VCaP (cell line): ENCODE results near the gene IL17RB.

Source experiments
- H3K27ac ChIP-seq: fragments of 450-650 bp; 2 replicates; pipeline ENCODE4 v1.5.1; 2017
- CTCF ChIP-seq: fragments of 450-650 bp; conservative IDR thresholded peaks from 2 replicates; pipeline ENCODE4 v1.5.1; 2017; ENCODE audit warnings: mild to moderate bottlenecking, moderate library complexity

IL17RB gene

GRCh38 chr3:53913401-53913800 is 67.0 kb downstream of the IL17RB start:
- TF ChIP-seq CTCF, result no peak
- H3K27ac ChIP-seq, result no peak overlapping the region
